Thymus (tissue), 11 donors: ENCODE results near the gene HPS1. TPM values are rescaled to one million over a fixed set of nuclear protein-coding genes. Genes with fewer than 3 reads are reported as not detected.

Experiments
- DNase-seq, 9 donors: peaks; one replicate each; pipeline ENCODE4 v3.0.0-alpha.2; 2013; ENCODE audit warnings: low spot score in 9 of 9, low read depth in 6 of 9, missing footprints in 1 of 9
- H3K27ac ChIP-seq, 2 donors: one replicate each; pipeline ENCODE4 v1.5.1; 2013; ENCODE audit warnings: control low read depth in 1 of 2, low read depth in 1 of 2, low read length in 1 of 2, mild to moderate bottlenecking in 1 of 2, moderate library complexity in 1 of 2
- H3K27me3 ChIP-seq, 2 donors: one replicate each; pipeline ENCODE4 v1.5.1; 2013; ENCODE audit warnings: low read length in 1 of 2; ENCODE audit not compliant: control insufficient read depth in 2 of 2, insufficient read depth in 1 of 2
- H3K36me3 ChIP-seq, 2 donors: one replicate each; pipeline ENCODE4 v1.5.1; 2013; ENCODE audit warnings: low read length in 1 of 2, mild to moderate bottlenecking in 1 of 2, moderate library complexity in 1 of 2; ENCODE audit not compliant: control insufficient read depth in 2 of 2, insufficient read depth in 2 of 2
- H3K4me1 ChIP-seq, 2 donors: one replicate each; pipeline ENCODE4 v1.5.1; 2013; ENCODE audit warnings: low read length in 2 of 2; ENCODE audit not compliant: control insufficient read depth in 2 of 2, insufficient read depth in 2 of 2
- H3K4me3 ChIP-seq, 2 donors: one replicate each; pipeline ENCODE4 v1.5.1; 2013; ENCODE audit warnings: low read length in 2 of 2, control low read depth in 1 of 2, mild to moderate bottlenecking in 1 of 2
- H3K9me3 ChIP-seq, 2 donors: one replicate each; pipeline ENCODE4 v1.5.1; 2013; ENCODE audit warnings: low read length in 1 of 2, mild to moderate bottlenecking in 1 of 2; ENCODE audit not compliant: control insufficient read depth in 2 of 2, insufficient read depth in 1 of 2
- WGBS: extraction: QIAGEN DNeasy Blood & Tissue Kit; methylation state at CpG from one replicate; pipeline ENCODE4 v1.1.7; 2013; 5-methylcytosine and 5-hydroxymethylcytosine counted together
- polyA plus RNA-seq: library from polyadenylated mRNA; stranded (reverse); fragments of 200-250 nt; gene quantifications from one replicate; pipeline ENCODE4 v1.2.3, GENCODE V29; 2013
- total RNA-seq: library from RNA; stranded (reverse); fragments of 120-200 nt; gene quantifications from one replicate; pipeline ENCODE4 v1.2.4, GENCODE V29; 2013
- donor health status: healthy.

HPS1 gene
- total and polyA plus RNA-seq, 2 donors: 22.1 to 50.4 TPM

DNA sequence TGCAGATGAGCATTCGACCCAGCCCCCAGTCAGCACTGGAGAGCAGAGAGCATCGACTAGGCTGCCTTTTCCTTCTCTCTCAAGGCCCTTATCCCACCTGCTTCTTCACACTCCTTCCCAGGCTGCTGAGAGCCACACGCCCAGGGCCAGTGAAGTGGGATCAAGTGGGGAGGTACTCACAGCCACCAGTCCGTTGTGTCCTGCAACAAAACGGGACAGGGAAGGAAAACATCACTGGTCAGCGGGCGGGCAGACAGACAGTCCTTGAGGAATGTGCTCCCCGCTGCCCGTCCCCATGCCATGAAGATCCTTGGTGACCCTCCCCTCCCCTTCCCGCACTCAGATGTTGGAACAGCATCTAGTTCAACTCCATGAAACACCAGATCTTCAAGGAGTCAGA lies 36.0 kb downstream of the HPS1 start:
- no peaks in the 10 kb centered on the region for H3K27me3 ChIP-seq
- 95% methylated on average over 10 of the region's 10 CpGs for WGBS
- H3K4me1 ChIP-seq: peaks cover 7 to 8% of the 10 kb centered on the region in 2 donors
- no peaks in the 10 kb centered on the region for H3K9me3 ChIP-seq
- no peaks in the 10 kb centered on the region for H3K36me3 ChIP-seq
- DNase-seq: no peak
- H3K27ac ChIP-seq: no peak overlapping the region
- no peak overlapping the region for H3K4me3 ChIP-seq

DNA sequence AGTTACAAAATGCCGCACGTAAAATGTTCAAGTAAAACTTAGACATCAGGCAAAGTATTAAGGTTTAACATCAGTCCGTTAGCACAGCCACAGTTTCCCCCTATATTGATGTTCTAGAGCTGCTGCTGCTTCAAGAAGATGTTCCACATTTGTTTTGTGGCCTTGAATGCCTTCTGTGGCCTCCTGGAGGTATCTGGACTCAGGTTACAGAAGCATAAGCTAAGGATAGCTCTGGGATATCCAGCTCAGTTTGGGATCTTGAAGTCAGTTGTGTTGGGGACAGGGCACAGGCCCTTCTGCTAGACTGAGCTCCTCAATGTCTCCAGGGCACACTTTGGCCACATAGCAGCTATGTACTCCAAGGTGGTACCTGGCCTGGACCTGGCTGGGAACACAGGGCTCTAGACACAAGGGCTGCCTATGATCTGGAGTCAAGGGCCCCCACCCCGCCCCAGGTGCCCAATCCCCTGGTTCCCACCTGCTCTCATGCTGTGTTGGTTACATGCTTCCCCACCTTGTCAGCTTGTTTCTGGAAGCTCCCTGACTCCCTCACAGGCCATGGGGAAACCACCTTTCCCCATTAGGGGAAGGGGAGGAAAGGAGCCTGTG lies 36.5 kb downstream of the HPS1 start:
- no peaks in the 10 kb centered on the region for H3K9me3 ChIP-seq
- peaks cover 7 to 8% of the 10 kb centered on the region in 2 donors for H3K4me1 ChIP-seq
- no peaks in the 10 kb centered on the region for H3K36me3 ChIP-seq
- no peak overlapping the region for H3K4me3 ChIP-seq
- no peak for DNase-seq
- WGBS: 98% methylated on average over 4 of the region's 4 CpGs
- H3K27ac ChIP-seq: no peak overlapping the region
- H3K27me3 ChIP-seq: no peaks in the 10 kb centered on the region

- DNase-seq: no peak
- Histone ChIP-seq H3K27ac (no peak overlapping the region), H3K36me3 (no peaks in the 10 kb centered on the region), H3K27me3 (no peaks in the 10 kb centered on the region), H3K9me3 (no peaks in the 10 kb centered on the region), H3K4me1 (no peaks in the 10 kb centered on the region), H3K4me3 (no peak overlapping the region)
- 95% methylated on average over 4 of the region's 4 CpGs for WGBS
Observed at GRCh38 chr10:98408799-98409198, 37.9 kb downstream of the HPS1 start.

DNA sequence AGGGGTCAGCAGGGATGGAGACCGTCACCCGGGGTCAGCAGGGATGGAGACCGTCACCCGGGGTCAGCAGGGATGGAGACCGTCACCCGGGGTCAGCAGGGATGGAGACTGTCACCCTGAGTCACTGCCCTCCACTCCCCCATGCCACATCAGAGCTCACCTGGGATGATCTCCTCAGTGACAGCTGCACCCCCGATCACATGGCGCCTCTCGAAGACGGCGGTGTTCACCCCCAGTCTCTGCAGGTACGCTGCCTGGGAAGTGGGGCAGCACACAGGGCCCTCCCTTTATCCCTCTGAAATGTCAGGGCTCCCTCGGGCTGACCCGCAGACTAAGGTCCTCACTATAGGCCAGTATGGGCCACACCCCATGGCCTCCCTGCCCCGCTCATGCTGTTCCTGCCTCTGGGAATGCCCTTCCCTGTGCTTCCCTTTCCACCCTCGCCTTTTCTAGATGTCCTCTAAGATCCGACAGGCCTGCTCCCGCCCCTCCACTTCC lies 38.9 kb downstream of the HPS1 start:
- WGBS: 97% methylated on average over 18 of the region's 18 CpGs
- Histone ChIP-seq H3K9me3 (no peaks in the 10 kb centered on the region), H3K27me3 (no peaks in the 10 kb centered on the region), H3K27ac (no peak overlapping the region), H3K36me3 (no peaks in the 10 kb centered on the region), H3K4me1 (no peaks in the 10 kb centered on the region), H3K4me3 (no peak overlapping the region)
- DNase-seq: no peak

DNA sequence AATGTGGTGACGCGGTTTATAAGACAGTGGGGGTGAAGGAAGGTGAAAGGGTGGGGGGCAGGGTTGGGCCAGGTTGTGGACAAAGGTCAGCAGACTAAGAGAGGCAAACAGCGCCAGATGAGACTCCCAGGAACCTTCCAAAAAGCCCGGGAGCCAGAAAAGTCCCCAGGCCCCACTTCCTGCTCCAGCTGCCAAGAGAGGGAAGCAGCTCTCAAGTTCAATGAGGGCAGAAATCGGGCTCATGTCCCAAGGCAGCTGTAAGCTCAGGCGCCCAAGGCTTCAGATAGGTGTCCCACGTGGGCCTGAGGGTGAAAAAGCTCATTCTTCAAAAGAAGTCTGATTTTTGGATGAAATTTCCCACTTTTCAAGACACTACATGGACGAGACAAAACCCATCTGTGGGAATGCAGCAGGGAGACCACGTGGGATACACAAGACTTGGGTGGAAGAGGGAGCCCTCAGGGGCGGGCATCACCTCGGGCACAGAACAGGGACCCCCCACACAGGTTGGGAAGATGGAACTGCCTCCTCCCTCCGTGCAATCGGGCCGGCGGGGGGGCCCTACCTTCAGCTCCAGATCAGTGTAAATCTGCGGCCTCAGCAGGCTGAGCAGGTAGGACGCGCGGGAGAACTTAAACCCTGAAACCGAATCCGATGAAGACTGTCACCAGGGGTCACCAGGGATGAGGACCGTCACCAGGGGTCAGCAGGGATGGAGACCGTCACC lies 39.6 kb downstream of the HPS1 start:
- no peaks in the 10 kb centered on the region for H3K9me3 ChIP-seq
- no peaks in the 10 kb centered on the region for H3K4me1 ChIP-seq
- WGBS: 95% methylated on average over 23 of the region's 23 CpGs
- no peaks in the 10 kb centered on the region for H3K27me3 ChIP-seq
- no peak overlapping the region for H3K27ac ChIP-seq
- H3K4me3 ChIP-seq: no peak overlapping the region
- DNase-seq: no peak
- no peaks in the 10 kb centered on the region for H3K36me3 ChIP-seq

GRCh38 chr10:98405422-98405821 lies 41.3 kb downstream of the HPS1 start:
- Histone ChIP-seq H3K36me3 (no peaks in the 10 kb centered on the region), H3K27ac (no peak overlapping the region), H3K4me1 (no peaks in the 10 kb centered on the region), H3K9me3 (no peaks in the 10 kb centered on the region), H3K4me3 (no peak overlapping the region), H3K27me3 (no peaks in the 10 kb centered on the region)
- DNase-seq: no peak
- 96% methylated on average over 12 of the region's 12 CpGs for WGBS

GRCh38 chr10:98404571-98405359 lies 42.0 kb downstream of the HPS1 start:
- H3K4me1 ChIP-seq: no peaks in the 10 kb centered on the region
- WGBS: 93% methylated on average over 8 of the region's 8 CpGs
- H3K27ac ChIP-seq: no peak overlapping the region
- no peak overlapping the region for H3K4me3 ChIP-seq
- no peak for DNase-seq
- H3K27me3 ChIP-seq: no peaks in the 10 kb centered on the region
- H3K36me3 ChIP-seq: no peaks in the 10 kb centered on the region
- no peaks in the 10 kb centered on the region for H3K9me3 ChIP-seq

DNA sequence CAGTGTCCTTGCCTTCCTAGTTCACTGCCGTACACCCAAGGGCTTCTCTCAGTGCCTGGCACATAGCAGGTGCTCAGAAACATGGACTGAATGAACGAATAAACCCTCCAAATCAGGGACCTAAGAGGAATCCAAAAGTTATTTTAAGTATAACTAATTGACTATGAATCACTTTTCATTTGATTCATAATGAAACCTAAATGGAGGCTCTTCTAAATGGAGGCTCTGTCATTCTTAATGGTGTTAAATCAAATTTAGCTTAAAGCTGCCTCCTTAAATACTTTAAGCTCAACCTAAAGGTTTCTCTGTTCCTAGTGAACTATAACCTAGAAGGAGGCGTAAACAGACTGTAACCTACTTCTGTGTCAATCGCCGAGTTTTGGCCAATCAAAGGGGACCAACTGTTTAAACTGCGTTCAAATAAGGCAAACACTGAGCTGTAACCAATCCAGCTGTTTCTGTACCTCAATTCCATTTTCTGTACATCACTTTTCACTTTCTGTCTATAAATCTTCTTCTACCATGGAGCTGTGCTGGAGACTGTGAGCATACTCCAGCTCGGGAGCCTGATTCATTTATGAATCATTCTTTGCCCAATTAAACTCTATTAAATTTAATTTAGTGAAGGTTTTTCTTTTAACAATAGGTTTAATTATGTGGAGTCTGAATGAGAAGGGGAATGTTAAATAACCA lies 42.8 kb downstream of the HPS1 start:
- H3K27ac ChIP-seq: no peak overlapping the region
- no peak overlapping the region for H3K4me3 ChIP-seq
- no peaks in the 10 kb centered on the region for H3K36me3 ChIP-seq
- 96% methylated on average over 7 of the region's 7 CpGs for WGBS
- H3K27me3 ChIP-seq: no peaks in the 10 kb centered on the region
- DNase-seq: no peak
- no peaks in the 10 kb centered on the region for H3K9me3 ChIP-seq
- no peaks in the 10 kb centered on the region for H3K4me1 ChIP-seq
